Pancreas (tissue), 10 donors: Measurements from ENCODE around the gene VIPR1. TPM values are rescaled to one million over a fixed set of nuclear protein-coding genes. Genes with fewer than 3 reads are reported as not detected.
A peak's percentile ranks its signal among the peaks of the same experiment; 100 is the strongest.

Experiments
- ATAC-seq, 4 donors: fragments of 200-7000 bp; cut with Tn5 transposase; one replicate each; pipeline versions ENCODE4 v1.8.0 to v1.9.1; 2020; ENCODE audit warnings: mild to moderate bottlenecking in 4 of 4, moderate library complexity in 4 of 4
- DNase-seq, 6 donors: peaks; one replicate each; pipeline ENCODE4 v3.0.0-alpha.2; 2020
- FAIRE-seq: peaks from 2 replicates; lab custom pipeline; 2012; peaks lifted over from hg19 to GRCh38; lab: Jason Lieb, UNC
- H3K27ac ChIP-seq, 4 donors: fragments of 200-600 bp; sonication (generic); 1 replicate in 3 of 4; 2 replicates in 1 of 4; pipeline versions ENCODE4 v1.5.0 to v1.8.0; 2020
- H3K27me3 ChIP-seq, 4 donors: fragments of 200-600 bp; one replicate each; pipeline ENCODE4 v1.8.0; 2021
- H3K36me3 ChIP-seq, 3 donors: fragments of 200-600 bp; sonication (generic) in 1 of 3; one replicate each; pipeline versions ENCODE4 v1.5.0 to v1.8.0; 2020 to 2021
- H3K4me1 ChIP-seq, 3 donors: fragments of 200-600 bp; one replicate each; pipeline ENCODE4 v1.8.0; 2021
- H3K4me3 ChIP-seq, 4 donors: fragments of 200-600 bp; sonication (generic) in 2 of 4; one replicate each; pipeline versions ENCODE4 v1.5.0 to v1.8.0; 2020 to 2021
- H3K9me3 ChIP-seq, 4 donors: fragments of 200-600 bp; one replicate each; pipeline ENCODE4 v1.8.0; 2021
- CTCF ChIP-seq, 4 donors: fragments of 200-600 bp; sonication (generic) in 3 of 4; IDR thresholded peaks; one replicate each; pipeline versions ENCODE4 v1.5.0 to v1.8.0; 2021; ENCODE audit warnings: antibody characterized with exemption in 4 of 4
- WGBS, 2 donors: extraction: QIAGEN DNeasy Blood & Tissue Kit; methylation state at CpG; one replicate each; pipeline ENCODE4 v1.1.7; 2013; 5-methylcytosine and 5-hydroxymethylcytosine counted together
- intact Hi-C, 3 donors: fragments of 100-400 bp; cut with DNase I; formaldehyde crosslinking; loops; one replicate each; pipeline versions ENCODE4 v1.11.1 to v1.14.2; 2022
- polyA plus RNA-seq, 2 donors: library from polyadenylated mRNA; stranded (reverse); fragments of 200-250 nt; gene quantifications; one replicate each; pipeline ENCODE4 v1.2.3, GENCODE V29; 2013
- total RNA-seq, 6 donors: library from RNA; stranded (reverse); fragmentation: NEBNext Ultra II Directional in 4 of 6; extraction: Animal tissue kit (Norgen Biotek cat#: 25700) in 4 of 6; gene quantifications; one replicate each; pipeline versions ENCODE4 v1.2.1 to v1.2.4, GENCODE V29; 2021 to 2023
- donor health status: healthy with polysubstance abuse.
- donor health status: DM: no; HTN: no; CAD: no; lungs with moderate emphysema.
- donor health status: DM: no; HTN: no; CAD: no.
- donor health status: control.
- donor health status: control.
- donor health status: Bipolar disorder and iron deficiency.
- donor health status: DM: yes; HTN: yes; CAD: no.
- donor health status: DM: no; HTN: no; CAD: no.
- donor health status: DM: no; HTN: no; CAD: no.
- donor health status: DM: yes; HTN: yes; CAD: no.

Gene VIPR1, protein sequence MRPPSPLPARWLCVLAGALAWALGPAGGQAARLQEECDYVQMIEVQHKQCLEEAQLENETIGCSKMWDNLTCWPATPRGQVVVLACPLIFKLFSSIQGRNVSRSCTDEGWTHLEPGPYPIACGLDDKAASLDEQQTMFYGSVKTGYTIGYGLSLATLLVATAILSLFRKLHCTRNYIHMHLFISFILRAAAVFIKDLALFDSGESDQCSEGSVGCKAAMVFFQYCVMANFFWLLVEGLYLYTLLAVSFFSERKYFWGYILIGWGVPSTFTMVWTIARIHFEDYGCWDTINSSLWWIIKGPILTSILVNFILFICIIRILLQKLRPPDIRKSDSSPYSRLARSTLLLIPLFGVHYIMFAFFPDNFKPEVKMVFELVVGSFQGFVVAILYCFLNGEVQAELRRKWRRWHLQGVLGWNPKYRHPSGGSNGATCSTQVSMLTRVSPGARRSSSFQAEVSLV
- total RNA-seq (1 to 10 TPM in 5 of 6 donors, under 1 TPM in 1; 0.47 to 3.4 (median 1.9) TPM), polyA plus RNA-seq (10 to 100 TPM in 1 of 2 donors, 1 to 10 TPM in 1; 3.4 to 10.6 TPM)

DNA sequence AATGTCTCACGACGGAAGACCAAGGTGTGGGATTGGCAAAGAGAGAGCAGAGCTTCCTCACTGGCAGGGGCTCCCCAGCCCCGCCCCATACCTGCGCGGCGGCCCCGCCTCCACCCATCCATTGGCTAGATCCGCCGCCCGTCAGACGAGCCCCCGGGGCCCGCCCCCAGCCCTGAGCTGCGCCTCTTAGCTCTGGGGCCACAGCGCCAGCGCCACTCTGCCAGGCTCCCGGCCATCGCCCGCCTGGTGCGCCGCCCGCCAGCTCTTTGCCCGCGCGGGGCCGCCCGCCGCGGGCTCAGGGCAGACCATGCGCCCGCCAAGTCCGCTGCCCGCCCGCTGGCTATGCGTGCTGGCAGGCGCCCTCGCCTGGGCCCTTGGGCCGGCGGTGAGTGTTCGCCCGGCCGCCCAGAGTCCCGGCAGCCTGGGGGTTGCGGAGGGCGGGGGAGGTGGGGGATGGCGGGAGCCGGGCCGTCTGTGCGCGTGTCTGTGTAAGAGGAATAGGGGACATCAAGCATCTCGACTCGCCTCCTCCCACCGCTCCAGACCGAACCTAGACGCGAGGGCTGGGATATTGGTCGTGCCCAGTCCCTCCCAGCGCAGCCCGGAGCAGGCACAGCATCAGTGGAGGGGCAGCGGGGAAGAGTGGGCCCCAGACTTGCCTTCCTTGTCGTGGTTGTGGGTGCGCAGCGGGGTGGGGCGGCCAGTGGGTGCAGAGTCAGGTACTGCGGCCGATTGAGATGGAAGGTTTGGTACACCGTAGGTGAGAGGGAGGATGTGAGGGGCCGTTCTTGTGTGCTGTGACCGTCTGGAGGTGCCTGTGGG lies at the start of gene VIPR1:
Gene VIPR1, plus strand, starts transcription at position 215 of the 822 bp plus-strand sequence. Its CDS starts 93 bp downstream, at position 308.
- DNase-seq (peak; percentile 87 to 97 (median 93)), ATAC-seq (peak; percentile 97 to 98 (median 98)), FAIRE-seq (no peak)
- H3K36me3 ChIP-seq: no peaks in the 10 kb centered on the region
- peaks cover 0 to 6% (median 5%) of the 10 kb centered on the region in 3 donors for H3K4me1 ChIP-seq
- H3K4me3 ChIP-seq: peak within 1 kb of the TSS; percentile 10 to 45 (median 28)
- intact Hi-C loops: no loop called here
- no peak for TF ChIP-seq CTCF (IDR thresholded peaks at IDR 0.05)
- no peaks in the 10 kb centered on the region for H3K9me3 ChIP-seq
- no peak within 1 kb of the TSS for H3K27ac ChIP-seq
- peaks cover 0 to 3% (median 0%) of the 10 kb centered on the region in 4 donors for H3K27me3 ChIP-seq
- 10 to 13% methylated on average over 62 to 69 of the region's 69 CpGs for WGBS, 2 donors

DNA sequence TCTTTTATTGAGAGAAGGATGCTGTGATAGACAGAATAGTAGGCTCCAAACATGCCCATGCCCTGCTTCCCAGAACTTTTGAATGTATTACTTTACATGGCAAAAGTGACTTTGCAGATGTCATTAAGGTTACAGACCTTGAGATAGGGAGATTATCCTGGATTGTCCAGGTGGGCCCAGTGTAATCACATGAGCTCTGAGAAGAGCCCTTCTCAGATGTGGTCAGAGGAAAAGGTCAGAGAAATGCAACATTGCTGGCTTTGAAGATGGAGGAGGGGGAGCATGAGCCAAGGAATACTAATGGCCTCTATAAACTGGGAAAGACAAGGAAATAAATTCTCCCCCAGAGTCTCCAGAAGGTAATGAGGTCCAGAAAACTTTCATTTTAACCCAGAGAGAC lies 46.2 kb upstream of the VIPR1 start:
- Histone ChIP-seq H3K36me3 (no peaks in the 10 kb centered on the region), H3K9me3 (no peaks in the 10 kb centered on the region), H3K27me3 (no peaks in the 10 kb centered on the region), H3K4me3 (no peak overlapping the region), H3K4me1 (no peaks in the 10 kb centered on the region), H3K27ac (no peak overlapping the region)
- intact Hi-C loops: no loop called here
- no peak for TF ChIP-seq CTCF (IDR thresholded peaks at IDR 0.05)
- DNase-seq: no peak
- no peak for ATAC-seq
- FAIRE-seq: no peak

DNA sequence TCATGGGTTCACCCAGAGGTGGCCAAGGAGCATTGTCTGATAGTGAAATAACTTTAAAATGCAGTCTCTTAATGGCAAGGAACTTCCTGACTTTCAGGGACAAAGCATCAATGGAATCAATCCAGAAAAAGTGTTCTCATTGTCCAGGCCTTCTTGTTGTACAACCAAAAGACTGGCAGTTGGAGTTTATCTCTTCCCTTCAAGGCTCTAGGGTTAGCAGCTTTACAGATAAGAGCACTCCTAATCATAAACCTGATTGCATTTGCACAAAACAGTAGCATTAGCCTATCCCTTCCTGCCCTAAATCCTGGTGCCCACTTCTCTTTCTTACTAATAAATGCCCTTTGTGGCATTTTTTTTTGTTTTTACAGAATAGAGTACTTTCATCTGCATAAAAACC lies 43.3 kb upstream of the VIPR1 start:
- FAIRE-seq (no peak), DNase-seq (no peak), ATAC-seq (no peak)
- no peak overlapping the region for H3K27ac ChIP-seq
- no peak overlapping the region for H3K4me3 ChIP-seq
- H3K27me3 ChIP-seq: no peaks in the 10 kb centered on the region
- intact Hi-C loops: no loop called here
- H3K9me3 ChIP-seq: no peaks in the 10 kb centered on the region
- TF ChIP-seq CTCF (IDR thresholded peaks at IDR 0.05): no peak
- no peaks in the 10 kb centered on the region for H3K4me1 ChIP-seq
- H3K36me3 ChIP-seq: no peaks in the 10 kb centered on the region

- no peak for FAIRE-seq
Measured at GRCh38 chr3:42461762-42462161, 40.7 kb upstream of the VIPR1 start.

More at GRCh38 chr3:42461762-42462161, 40.7 kb upstream of the VIPR1 start:
- ATAC-seq (no peak), DNase-seq (no peak)
- intact Hi-C loops: no loop called here
- H3K9me3 ChIP-seq: no peaks in the 10 kb centered on the region
- WGBS, 2 donors: 61 to 62% methylated on average over 2 of the region's 2 CpGs
- H3K27me3 ChIP-seq: no peaks in the 10 kb centered on the region
- H3K27ac ChIP-seq: no peak overlapping the region
- no peaks in the 10 kb centered on the region for H3K36me3 ChIP-seq
- no peak overlapping the region for H3K4me3 ChIP-seq
- H3K4me1 ChIP-seq: no peaks in the 10 kb centered on the region
- no peak for TF ChIP-seq CTCF (IDR thresholded peaks at IDR 0.05)
